Uterus (tissue), 2 donors: ENCODE measurements around the gene VPS4A.

Experiments
- CTCF ChIP-seq, 4 experiments: fragments of 200-600 bp in 2 of 4; fragments of 450-650 bp in 2 of 4; sonication (generic) in 2 of 4; IDR thresholded peaks; one replicate each; pipeline ENCODE4 v1.5.1; 2016 to 2019; ENCODE audit warnings: antibody characterized with exemption in 4 of 4, mild to moderate bottlenecking in 2 of 4, moderate library complexity in 1 of 4
- POLR2A ChIP-seq, 2 donors: fragments of 450-650 bp; IDR thresholded peaks; one replicate each; pipeline ENCODE4 v1.6.1; 2016; ENCODE audit warnings: antibody characterized with exemption in 2 of 2, mild to moderate bottlenecking in 1 of 2, moderate library complexity in 1 of 2

- no peak for TF ChIP-seq CTCF (IDR thresholded peaks at IDR 0.05)
- TF ChIP-seq POLR2A (IDR thresholded peaks at IDR 0.05): no peak
Observed at GRCh38 chr16:69334696-69335095, 23.5 kb downstream of the VPS4A start.
